ENCODE results near the gene LRIT1.

DNA sequence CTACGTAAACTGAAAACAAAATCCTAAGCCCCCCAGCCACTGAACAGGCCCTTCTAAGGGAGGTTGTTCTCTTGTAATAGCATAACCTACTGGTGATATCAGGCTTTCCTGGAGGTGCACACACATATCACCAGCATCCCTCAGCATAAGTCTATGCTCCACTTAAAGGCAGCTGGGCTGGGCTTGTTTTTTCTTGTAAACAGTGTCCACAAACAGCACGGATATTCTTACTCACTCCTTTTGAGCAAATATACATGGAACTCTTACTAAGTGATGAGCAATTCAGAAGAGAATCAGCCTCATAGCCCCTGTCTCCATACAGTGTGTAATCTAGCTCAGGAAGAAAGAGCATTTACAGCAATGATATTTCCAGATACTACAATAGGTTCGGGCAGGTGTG is 2.4 kb downstream of the LRIT1 start:
- TF ChIP-seq CTCF (IDR thresholded peaks at IDR 0.05) (no peak), POLR2A (IDR thresholded peaks at IDR 0.05) (no peak)
